K562 (cell line): ENCODE data around the gene SETD7. TPM values are rescaled to one million over a fixed set of nuclear protein-coding genes. Genes with fewer than 3 reads are reported as not detected.
A peak's percentile ranks its signal among the peaks of the same experiment; 100 is the strongest.

Source experiments
- CEBPB ChIP-seq: fragments of 450-650 bp; IDR thresholded peaks from 2 replicates; pipeline ENCODE4 v1.6.1; 2016; ENCODE audit warnings: missing genetic modification characterization, missing compliant biosample characterization
- GTF3C2 ChIP-seq: IDR thresholded peaks from 3 replicates; pipeline ENCODE4 v1.6.1; 2011; ENCODE audit warnings: borderline replicate concordance, mild to moderate bottlenecking, moderate library complexity; ENCODE audit not compliant: insufficient read length; ENCODE audit errors: extremely low read depth
- PTBP1 ChIP-seq: fragments of 200-400 bp; formaldehyde crosslinking; IDR thresholded peaks from 2 replicates; pipeline ENCODE4 v1.6.1; 2017; ENCODE audit warnings: low read depth, low read length
- RBM25 ChIP-seq: fragments of 200-400 bp; formaldehyde crosslinking; IDR thresholded peaks from 2 replicates; pipeline ENCODE4 v1.6.1; 2018; ENCODE audit warnings: low read length, low read depth, moderate library complexity; ENCODE audit not compliant: severe bottlenecking
- RNF2 ChIP-seq: sonication (generic); IDR thresholded peaks from 2 replicates; pipeline ENCODE4 v1.6.1; 2016
- SAFB2 ChIP-seq: fragments of 200-400 bp; formaldehyde crosslinking; IDR thresholded peaks from 2 replicates; pipeline ENCODE4 v1.6.1; 2018; ENCODE audit warnings: borderline replicate concordance, low read length, low read depth, moderate library complexity; ENCODE audit not compliant: severe bottlenecking
- XRCC5 ChIP-seq: fragments of 200-400 bp; formaldehyde crosslinking; IDR thresholded peaks from 2 replicates; pipeline ENCODE4 v1.6.1; 2017; ENCODE audit warnings: low read depth, mild to moderate bottlenecking, low read length
- ZNF274 ChIP-seq: IDR thresholded peaks from 2 replicates; pipeline ENCODE4 v1.6.1; 2011; ENCODE audit warnings: low read depth, mild to moderate bottlenecking, low read length, moderate library complexity, borderline replicate concordance
- polyA plus RNA-seq, 8 experiments: library from polyadenylated mRNA; depleted of rRNA in 4 of 8; stranded (reverse) in 5 of 8; unstranded in 3 of 8; fragments of >200 nt; fragmentation: Nextera tagmentation in 2 of 8; fragmentation: Illumina TruSeq in 1 of 8; extraction: Ambion mirVana in 2 of 8; extraction: Trizol in 1 of 8; gene quantifications; 2 replicates each; pipeline versions ENCODE4 v1.2.1 to v1.2.3, GENCODE V29; 2011 to 2014; ENCODE audit warnings: inconsistent platforms in 1 of 8, missing spikeins in 1 of 8
- total RNA-seq, 7 experiments: library from RNA; depleted of rRNA in 6 of 7; stranded (reverse); fragments of >200 nt in 6 of 7; fragmentation: Illumina TruSeq in 2 of 7; extraction: Trizol in 2 of 7; gene quantifications; 2 replicates each; pipeline versions ENCODE4 v1.2.1 to v1.2.3, GENCODE V29; 2011 to 2021; ENCODE audit warnings: low replicate concordance in 1 of 7

Gene SETD7
- total and polyA plus RNA-seq, 9 of the 15 experiments (the other 6 are each of a cell fraction or from before 2014, with no cell fraction given) = 0.37 to 2.4 (median 1.7) TPM

DNA sequence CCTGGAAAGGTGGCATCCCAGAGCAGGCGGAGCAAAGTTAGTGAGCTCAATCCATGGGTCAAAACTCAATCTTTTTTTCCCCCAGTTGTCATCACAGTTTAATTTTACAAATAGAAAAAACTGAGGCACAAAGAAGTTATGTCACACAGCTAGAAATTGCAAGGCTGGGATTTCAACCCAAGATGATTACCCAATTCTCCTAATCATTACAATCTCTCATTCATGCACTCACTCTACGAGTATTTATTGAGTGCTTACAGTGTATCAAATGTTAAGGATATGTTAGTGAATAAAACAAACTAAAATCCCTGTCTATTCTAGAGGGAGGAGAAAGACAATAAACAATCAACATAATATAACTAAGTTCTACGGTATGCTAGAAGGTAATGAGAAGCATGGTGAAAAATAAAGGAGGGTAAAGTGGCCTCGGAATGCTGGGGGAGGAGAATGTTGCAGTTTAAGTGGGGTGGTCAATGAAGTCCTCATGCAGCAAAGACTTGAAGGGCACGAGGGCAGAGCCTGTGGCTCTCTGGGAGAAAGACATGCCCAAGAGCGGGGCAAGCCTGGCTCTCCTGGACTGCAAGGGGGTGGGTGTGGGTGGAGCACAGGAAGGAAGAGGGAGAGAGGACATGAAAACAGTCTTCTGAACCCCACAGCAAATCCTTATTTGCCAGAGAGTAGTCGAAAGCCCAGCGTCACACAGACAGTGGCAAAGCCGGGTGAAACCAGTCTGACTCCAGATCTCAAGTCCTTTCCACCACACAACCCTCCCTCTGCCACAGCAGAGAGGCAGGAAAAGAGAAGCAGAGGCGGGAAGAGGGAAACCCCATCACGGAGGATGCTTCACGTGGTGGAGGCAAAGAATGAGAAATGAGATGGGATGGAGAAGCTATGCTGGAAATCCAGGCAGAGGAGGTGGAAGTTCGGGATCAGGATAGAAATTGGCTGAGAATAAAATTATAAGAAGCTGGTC is 53.8 kb downstream of the SETD7 start (continued):
- TF ChIP-seq ZNF274 (no peak), RNF2 (no peak), GTF3C2 (no peak), CEBPB (tag) (peak; percentile 52), SAFB2 (no peak), XRCC5 (no peak), PTBP1 (no peak), RBM25 (no peak)
